SK-N-SH treated with all-trans-retinoic acid at 6 μM for 48 hours (cell line): ENCODE measurements around the gene CDH8.

Source experiments
- GLIS3 ChIP-seq: fragments of 250-450 bp; sonication (Bioruptor Pico); IDR thresholded peaks from 2 replicates; pipeline ENCODE4 v1.5.0; 2020; ENCODE audit warnings: mild to moderate bottlenecking, moderate library complexity
- OSR1 ChIP-seq: fragments of 250-450 bp; sonication (Bioruptor Pico); IDR thresholded peaks from 2 replicates; pipeline ENCODE4 v1.8.0; 2022; ENCODE audit warnings: moderate library complexity, mild to moderate bottlenecking, inconsistent platforms
- TCF4 ChIP-seq: fragments of 250-450 bp; sonication (Bioruptor Pico); IDR thresholded peaks from 2 replicates; pipeline ENCODE4 v1.8.0; 2021; ENCODE audit warnings: mild to moderate bottlenecking, moderate library complexity, borderline replicate concordance
- ZC3H10 ChIP-seq: fragments of 250-450 bp; sonication (Bioruptor Pico); IDR thresholded peaks from 2 replicates; pipeline ENCODE4 v1.5.1; 2021; ENCODE audit warnings: mild to moderate bottlenecking, moderate library complexity
- ZFP3 ChIP-seq: fragments of 250-450 bp; sonication (Bioruptor Pico); IDR thresholded peaks from 2 replicates; pipeline ENCODE4 v1.5.0; 2020; ENCODE audit warnings: mild to moderate bottlenecking, moderate library complexity
- ZFP30 ChIP-seq: fragments of 450-650 bp; formaldehyde crosslinking; IDR thresholded peaks from 2 replicates; pipeline ENCODE4 v1.5.0; 2022; ENCODE audit warnings: mild to moderate bottlenecking, moderate library complexity

- TF ChIP-seq ZFP3 (CRISPR knock-in tag) (no peak), ZFP30 (CRISPR knock-in tag) (no peak), ZC3H10 (CRISPR knock-in tag) (no peak), TCF4 (CRISPR knock-in tag) (no peak), OSR1 (no peak), GLIS3 (no peak)
Observed at GRCh38 chr16:61969077-61969382, 67.2 kb downstream of the CDH8 start.
